K562 (cell line): ENCODE measurements around the gene VSTM2A. TPM values are rescaled to one million over a fixed set of nuclear protein-coding genes. Genes with fewer than 3 reads are reported as not detected.

Experiments used
- ATAC-seq: fragments of 200-7000 bp; cut with Tn5 transposase; 3 replicates; pipeline ENCODE4 v1.9.1; 2020; ENCODE audit warnings: moderate library complexity
- BruUV-seq: library from RNA; stranded (reverse); fragments of 400-500 nt; replicated peaks from 2 replicates; lab custom pipeline; 2021; lab: Mats Ljungman, UMichigan
- CTCF ChIA-PET: fragments of 300-600 bp; formaldehyde crosslinking; extraction: SDS; loops from one replicate; lab custom pipeline; 2021; ENCODE audit warnings: low intra/inter-chr PET ratio; lab: Yijun Ruan, JAX
- POLR2A ChIA-PET: fragments of 300-600, 350-650 bp; sonication (Branson Sonifier 250); formaldehyde crosslinking; extraction: SDS; loops from one replicate; lab custom pipeline; 2021; ENCODE audit warnings: antibody characterized with exemption, inconsistent platforms; lab: Yijun Ruan, JAX
- DNase-seq, 4 experiments: peaks; one replicate each; pipeline versions ENCODE4 v3.0.0 to v3.0.0-alpha.2; 2011 to 2018; ENCODE audit warnings: low spot score in 3 of 4, mixed read lengths in 3 of 4; ENCODE audit errors: extremely low read depth in 1 of 4
- FAIRE-seq: peaks from 2 replicates; lab custom pipeline; 2011; peaks lifted over from hg19 to GRCh38; lab: Jason Lieb, UNC
- H2AFZ ChIP-seq: 2 replicates; pipeline ENCODE4 v1.6.0; 2011; ENCODE audit warnings: low read depth, low read length, control low read depth, inconsistent platforms
- H3K27ac ChIP-seq: fragments of 200-600 bp; 3 replicates; pipeline ENCODE4 v1.8.0; 2011; ENCODE audit warnings: low read depth, mild to moderate bottlenecking, control low read depth, inconsistent platforms, low read length, moderate library complexity, mixed read lengths; ENCODE audit errors: extremely low read depth
- H3K27me3 ChIP-seq, 2 experiments: fragments of 300-600 bp in 1 of 2; 2 replicates in 1 of 2; 3 replicates in 1 of 2; pipeline versions ENCODE4 v1.6.0 to v1.8.0; 2011; ENCODE audit warnings: inconsistent platforms in 2 of 2, low read length in 2 of 2, mild to moderate bottlenecking in 1 of 2, mixed read lengths in 1 of 2, moderate library complexity in 1 of 2; ENCODE audit not compliant: control insufficient read depth in 2 of 2, insufficient read depth in 2 of 2
- H3K36me3 ChIP-seq: fragments of 300-600 bp; 3 replicates; pipeline ENCODE4 v1.8.0; 2011; ENCODE audit warnings: mild to moderate bottlenecking, low read length, inconsistent platforms; ENCODE audit not compliant: control insufficient read depth, insufficient read depth
- H3K4me1 ChIP-seq, 2 experiments: fragments of 200-600 bp in 1 of 2; replicated peaks in 1 of 2; 2 replicates in 1 of 2; 3 replicates in 1 of 2; pipeline versions ENCODE4 v1.5.1 to v1.8.0; 2011; ENCODE audit warnings: inconsistent platforms in 2 of 2, low read length in 2 of 2, mild to moderate bottlenecking in 1 of 2, mixed read lengths in 1 of 2, moderate library complexity in 1 of 2; ENCODE audit not compliant: control insufficient read depth in 2 of 2, insufficient read depth in 2 of 2
- H3K4me2 ChIP-seq: 2 replicates; pipeline ENCODE4 v1.6.1; 2011; ENCODE audit warnings: low read length, control low read depth, inconsistent platforms, mixed read lengths; ENCODE audit not compliant: insufficient read depth
- H3K4me3 ChIP-seq: fragments of 200-600 bp; sonication (generic), shearing (Covaris generic); 2 replicates; pipeline ENCODE4 v1.5.1; 2016; ENCODE audit warnings: control low read depth, inconsistent platforms
- H3K79me2 ChIP-seq: fragments of 200-600 bp; 3 replicates; pipeline ENCODE4 v1.8.0; 2011; ENCODE audit warnings: low read length, inconsistent platforms; ENCODE audit not compliant: control insufficient read depth, insufficient read depth
- H3K9ac ChIP-seq, 2 experiments: 2 replicates each; pipeline versions ENCODE4 v1.6.0 to v1.6.1; 2011; ENCODE audit warnings: low read depth in 2 of 2, low read length in 2 of 2, control low read depth in 1 of 2, inconsistent platforms in 1 of 2, mild to moderate bottlenecking in 1 of 2, mixed read lengths in 1 of 2; ENCODE audit not compliant: insufficient read depth in 1 of 2
- H3K9me1 ChIP-seq: one replicate; pipeline ENCODE4 v1.6.0; 2011; ENCODE audit warnings: inconsistent platforms, mild to moderate bottlenecking, low read length, moderate library complexity; ENCODE audit not compliant: control insufficient read depth, insufficient read depth
- H3K9me3 ChIP-seq: replicated peaks from 2 replicates; pipeline ENCODE4 v1.5.1; 2011; ENCODE audit warnings: low read depth, low read length, inconsistent platforms; ENCODE audit not compliant: control insufficient read depth, insufficient read depth
- H4K20me1 ChIP-seq: replicated peaks from 2 replicates; pipeline ENCODE4 v1.6.1; 2011; ENCODE audit warnings: low read length, inconsistent platforms, mixed read lengths; ENCODE audit not compliant: control insufficient read depth, insufficient read depth
- MEIS2 ChIP-seq: fragments of 450-650 bp; IDR thresholded peaks from 2 replicates; pipeline ENCODE4 v1.6.1; 2014; ENCODE audit warnings: mild to moderate bottlenecking; ENCODE audit not compliant: partially characterized antibody
- RBM17 ChIP-seq: fragments of 200-400 bp; formaldehyde crosslinking; IDR thresholded peaks from 2 replicates; pipeline ENCODE4 v1.6.1; 2017; ENCODE audit warnings: low read depth, mild to moderate bottlenecking, low read length, borderline replicate concordance
- TAF1 ChIP-seq: IDR thresholded peaks from 2 replicates; pipeline ENCODE4 v1.6.1; 2011; ENCODE audit warnings: mild to moderate bottlenecking, low read length, moderate library complexity; ENCODE audit not compliant: insufficient read depth, control insufficient read depth, severe bottlenecking; ENCODE audit errors: extremely low read depth
- WGBS: fragments of 100-300 bp; shearing (Covaris generic); methylation state at CpG from one replicate; pipeline ENCODE4 v1.1.6; 2016; ENCODE audit warnings: low coverage, mixed read lengths; ENCODE audit not compliant: insufficient coverage; ENCODE audit errors: missing lambda C conversion rate; 5-methylcytosine and 5-hydroxymethylcytosine counted together
- in situ Hi-C: fragments of 300-500 bp; cut with MboI; formaldehyde crosslinking; loops from 4 replicates; pipeline ENCODE4 v1.15.0; 2018; ENCODE audit warnings: inconsistent platforms, mixed read lengths
- intact Hi-C: fragments of 100-400 bp; cut with micrococcal nuclease; formaldehyde crosslinking; loops from 2 replicates; pipeline ENCODE4 v1.14.2; 2022
- polyA plus RNA-seq, 8 experiments: library from polyadenylated mRNA; depleted of rRNA in 4 of 8; stranded (reverse) in 5 of 8; unstranded in 3 of 8; fragments of >200 nt; fragmentation: Nextera tagmentation in 2 of 8; fragmentation: Illumina TruSeq in 1 of 8; extraction: Ambion mirVana in 2 of 8; extraction: Trizol in 1 of 8; gene quantifications; 2 replicates each; pipeline versions ENCODE4 v1.2.1 to v1.2.3, GENCODE V29; 2011 to 2014; ENCODE audit warnings: inconsistent platforms in 1 of 8, missing spikeins in 1 of 8
- total RNA-seq, 7 experiments: library from RNA; depleted of rRNA in 6 of 7; stranded (reverse); fragments of >200 nt in 6 of 7; fragmentation: Illumina TruSeq in 2 of 7; extraction: Trizol in 2 of 7; gene quantifications; 2 replicates each; pipeline versions ENCODE4 v1.2.1 to v1.2.3, GENCODE V29; 2011 to 2021; ENCODE audit warnings: low replicate concordance in 1 of 7
- TF ChIP-seq, protein P1 (sequence below), 2 experiments: fragments of 450-650 bp in 1 of 2; sonication (generic) in 1 of 2; formaldehyde crosslinking in 1 of 2; IDR thresholded peaks; 2 replicates each; pipeline versions ENCODE4 v1.7.1 to v1.9.0; 2016 to 2022; ENCODE audit warnings: inconsistent platforms in 1 of 2, mild to moderate bottlenecking in 1 of 2, missing genetic modification reagents in 1 of 2

VSTM2A gene
- total and polyA plus RNA-seq, 9 of the 15 experiments (the other 6 are each of a cell fraction or from before 2014, with no cell fraction given) = not detected

DNA sequence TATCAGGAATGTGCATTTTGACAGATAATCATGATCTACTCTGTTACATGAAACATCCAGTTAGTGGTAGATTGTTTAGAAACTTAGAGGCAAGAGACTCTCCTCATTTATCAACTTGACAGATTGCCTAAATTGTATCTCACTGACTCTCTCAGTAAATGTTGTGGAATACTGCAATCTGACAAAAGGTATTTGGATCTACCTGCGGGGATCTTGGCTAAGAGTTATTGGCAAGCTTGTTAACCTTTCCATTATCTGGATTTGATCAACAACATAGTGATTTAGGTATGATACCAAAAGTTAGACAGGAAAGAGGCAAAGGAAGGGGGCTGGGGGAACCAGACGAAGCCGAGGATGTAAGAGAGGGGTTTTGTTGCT, 2.0 kb downstream of the VSTM2A start:
- FAIRE-seq = no peak

More for the DNA sequence above, 2.0 kb downstream of the VSTM2A start:
- DNase-seq = no peak
- Histone ChIP-seq H3K9me3 (no peaks in the 10 kb centered on the region), H3K4me2 (no peak overlapping the region), H3K36me3 (no peaks in the 10 kb centered on the region), H3K27me3 (0 out of 5 replicates have a peak, but pooled peaks cover 0 to 2% of the 10 kb centered on the region in 2 experiments), H3K79me2 (no peaks in the 10 kb centered on the region), H3K4me1 (peaks cover 0 to 5% of the 10 kb centered on the region in 2 experiments; a peak in 2 of 5 replicates), H3K4me3 (no peak overlapping the region), H3K9ac (no peak overlapping the region), H3K9me1 (no peaks in the 10 kb centered on the region), H2AFZ (no peak overlapping the region), H3K27ac (no peak overlapping the region), H4K20me1 (no peaks in the 10 kb centered on the region)
- in situ Hi-C loops = loop anchor here (5.0 kb wide), 1 partner anchor 113 kb away; no protein-coding TSS in a partner anchor
- ChIA-PET CTCF (no interaction called here), POLR2A (no interaction called here)
- ATAC-seq = no peak
- TF ChIP-seq, protein P1, sequence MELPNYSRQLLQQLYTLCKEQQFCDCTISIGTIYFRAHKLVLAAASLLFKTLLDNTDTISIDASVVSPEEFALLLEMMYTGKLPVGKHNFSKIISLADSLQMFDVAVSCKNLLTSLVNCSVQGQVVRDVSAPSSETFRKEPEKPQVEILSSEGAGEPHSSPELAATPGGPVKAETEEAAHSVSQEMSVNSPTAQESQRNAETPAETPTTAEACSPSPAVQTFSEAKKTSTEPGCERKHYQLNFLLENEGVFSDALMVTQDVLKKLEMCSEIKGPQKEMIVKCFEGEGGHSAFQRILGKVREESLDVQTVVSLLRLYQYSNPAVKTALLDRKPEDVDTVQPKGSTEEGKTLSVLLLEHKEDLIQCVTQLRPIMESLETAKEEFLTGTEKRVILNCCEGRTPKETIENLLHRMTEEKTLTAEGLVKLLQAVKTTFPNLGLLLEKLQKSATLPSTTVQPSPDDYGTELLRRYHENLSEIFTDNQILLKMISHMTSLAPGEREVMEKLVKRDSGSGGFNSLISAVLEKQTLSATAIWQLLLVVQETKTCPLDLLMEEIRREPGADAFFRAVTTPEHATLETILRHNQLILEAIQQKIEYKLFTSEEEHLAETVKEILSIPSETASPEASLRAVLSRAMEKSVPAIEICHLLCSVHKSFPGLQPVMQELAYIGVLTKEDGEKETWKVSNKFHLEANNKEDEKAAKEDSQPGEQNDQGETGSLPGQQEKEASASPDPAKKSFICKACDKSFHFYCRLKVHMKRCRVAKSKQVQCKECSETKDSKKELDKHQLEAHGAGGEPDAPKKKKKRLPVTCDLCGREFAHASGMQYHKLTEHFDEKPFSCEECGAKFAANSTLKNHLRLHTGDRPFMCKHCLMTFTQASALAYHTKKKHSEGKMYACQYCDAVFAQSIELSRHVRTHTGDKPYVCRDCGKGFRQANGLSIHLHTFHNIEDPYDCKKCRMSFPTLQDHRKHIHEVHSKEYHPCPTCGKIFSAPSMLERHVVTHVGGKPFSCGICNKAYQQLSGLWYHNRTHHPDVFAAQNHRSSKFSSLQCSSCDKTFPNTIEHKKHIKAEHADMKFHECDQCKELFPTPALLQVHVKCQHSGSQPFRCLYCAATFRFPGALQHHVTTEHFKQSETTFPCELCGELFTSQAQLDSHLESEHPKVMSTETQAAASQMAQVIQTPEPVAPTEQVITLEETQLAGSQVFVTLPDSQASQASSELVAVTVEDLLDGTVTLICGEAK (IDR thresholded peaks at IDR 0.05) = no peak
- TF ChIP-seq, protein P1 (CRISPR knock-in tag; IDR thresholded peaks at IDR 0.05) = no peak
- TF ChIP-seq TAF1 (no peak), RBM17 (no peak), MEIS2 (peak; percentile 8)
- WGBS = 0% methylated on average over 3 of the region's 3 CpGs
- intact Hi-C loops = no loop called here
- BruUV-seq = no TSS peak
